Mesenchymal stem cell (in vitro differentiated cells and primary cell): ENCODE measurements around the gene LENEP.
A peak's percentile ranks its signal among the peaks of the same experiment; 100 is the strongest.

Source experiments
- DNase-seq: peaks from one replicate; pipeline ENCODE4 v3.0.0-alpha.2; 2013
- H2AFZ ChIP-seq: one replicate; pipeline ENCODE4 v1.6.1; 2013; ENCODE audit warnings: low read depth, mild to moderate bottlenecking, control low read depth, inconsistent platforms, low read length, moderate library complexity
- H2AK5ac ChIP-seq: 2 replicates; pipeline ENCODE4 v1.6.1; 2013; ENCODE audit warnings: low read length, moderate library complexity, mild to moderate bottlenecking, inconsistent platforms; ENCODE audit not compliant: severe bottlenecking
- H2BK120ac ChIP-seq: one replicate; pipeline ENCODE4 v1.6.1; 2013; ENCODE audit warnings: low read depth, mild to moderate bottlenecking, inconsistent platforms, low read length, moderate library complexity
- H2BK12ac ChIP-seq, 2 experiments: one replicate each; pipeline ENCODE4 v1.6.1; 2013; ENCODE audit warnings: inconsistent platforms in 2 of 2, low read length in 2 of 2, mild to moderate bottlenecking in 2 of 2, moderate library complexity in 2 of 2, control low read depth in 1 of 2
- H2BK15ac ChIP-seq: one replicate; pipeline ENCODE4 v1.6.1; 2013; ENCODE audit warnings: mild to moderate bottlenecking, low read depth, inconsistent platforms; ENCODE audit not compliant: poor library complexity, severe bottlenecking
- H2BK5ac ChIP-seq: 2 replicates; pipeline ENCODE4 v1.6.1; 2013; ENCODE audit warnings: low read depth, mild to moderate bottlenecking, low read length, control low read depth, inconsistent platforms; ENCODE audit not compliant: poor library complexity, severe bottlenecking
- H3K14ac ChIP-seq, 2 experiments: one replicate each; pipeline ENCODE4 v1.6.1; 2013; ENCODE audit warnings: inconsistent platforms in 2 of 2, low read length in 2 of 2, control low read depth in 1 of 2, mild to moderate bottlenecking in 1 of 2, moderate library complexity in 1 of 2
- H3K18ac ChIP-seq, 2 experiments: one replicate each; pipeline ENCODE4 v1.6.1; 2013; ENCODE audit warnings: inconsistent platforms in 2 of 2, low read length in 2 of 2, control low read depth in 1 of 2, low read depth in 1 of 2, mild to moderate bottlenecking in 1 of 2
- H3K23ac ChIP-seq, 2 experiments: one replicate each; pipeline ENCODE4 v1.6.1; 2013; ENCODE audit warnings: inconsistent platforms in 2 of 2, low read length in 2 of 2, mild to moderate bottlenecking in 2 of 2, moderate library complexity in 2 of 2, control low read depth in 1 of 2
- H3K27ac ChIP-seq: 2 replicates; pipeline ENCODE4 v1.5.1; 2013; ENCODE audit warnings: mild to moderate bottlenecking, moderate library complexity, low read length, control low read depth, inconsistent platforms; ENCODE audit not compliant: poor library complexity, severe bottlenecking
- H3K27me3 ChIP-seq, 2 experiments: 2 replicates each; pipeline versions ENCODE4 v1.6.1 to v1.7.0; 2013; ENCODE audit warnings: low read length in 2 of 2, mild to moderate bottlenecking in 2 of 2, moderate library complexity in 2 of 2, control low read depth in 1 of 2, inconsistent platforms in 1 of 2; ENCODE audit not compliant: control insufficient read depth in 1 of 2, insufficient read depth in 1 of 2
- H3K36me3 ChIP-seq, 2 experiments: 2 replicates each; pipeline versions ENCODE4 v1.6.1 to v1.7.0; 2013; ENCODE audit warnings: low read length in 2 of 2, control low read depth in 1 of 2, inconsistent platforms in 1 of 2, low read depth in 1 of 2, mild to moderate bottlenecking in 1 of 2; ENCODE audit not compliant: insufficient read depth in 2 of 2, control insufficient read depth in 1 of 2
- H3K4ac ChIP-seq, 2 experiments: one replicate each; pipeline ENCODE4 v1.6.1; 2013; ENCODE audit warnings: inconsistent platforms in 2 of 2, low read length in 2 of 2, mild to moderate bottlenecking in 2 of 2, moderate library complexity in 2 of 2, control low read depth in 1 of 2, low read depth in 1 of 2
- H3K4me1 ChIP-seq: 2 replicates; pipeline ENCODE4 v1.6.1; 2013; ENCODE audit warnings: low read depth, low read length, control low read depth; ENCODE audit not compliant: control insufficient read depth, insufficient read depth
- H3K4me2 ChIP-seq: 2 replicates; pipeline ENCODE4 v1.6.1; 2013; ENCODE audit warnings: low read length, mild to moderate bottlenecking, inconsistent platforms; ENCODE audit not compliant: poor library complexity, severe bottlenecking
- H3K4me3 ChIP-seq, 2 experiments: 2 replicates each; pipeline versions ENCODE4 v1.5.1 to v1.7.0; 2013; ENCODE audit warnings: low read length in 2 of 2, mild to moderate bottlenecking in 2 of 2, control low read depth in 1 of 2, low read depth in 1 of 2; ENCODE audit not compliant: insufficient read depth in 1 of 2
- H3K79me1 ChIP-seq: replicated peaks from 2 replicates; pipeline ENCODE4 v1.6.1; 2013; ENCODE audit warnings: mild to moderate bottlenecking, control low read depth, low read length, inconsistent platforms; ENCODE audit not compliant: poor library complexity, severe bottlenecking
- H3K9ac ChIP-seq: 2 replicates; pipeline ENCODE4 v1.7.0; 2013; ENCODE audit warnings: mild to moderate bottlenecking, low read length, moderate library complexity
- H3K9me3 ChIP-seq: 2 replicates; pipeline ENCODE4 v1.7.0; 2013; ENCODE audit warnings: mild to moderate bottlenecking, low read length; ENCODE audit not compliant: control insufficient read depth
- H4K8ac ChIP-seq: one replicate; pipeline ENCODE4 v1.6.1; 2013; ENCODE audit warnings: inconsistent platforms, mild to moderate bottlenecking, low read length, moderate library complexity
- H4K91ac ChIP-seq: one replicate; pipeline ENCODE4 v1.6.1; 2013; ENCODE audit warnings: mild to moderate bottlenecking, low read length, inconsistent platforms
- WGBS: methylation state at CpG from one replicate; pipeline ENCODE4 v1.1.7; 2013; ENCODE audit warnings: mixed read lengths; 5-methylcytosine and 5-hydroxymethylcytosine counted together

LENEP gene

DNA sequence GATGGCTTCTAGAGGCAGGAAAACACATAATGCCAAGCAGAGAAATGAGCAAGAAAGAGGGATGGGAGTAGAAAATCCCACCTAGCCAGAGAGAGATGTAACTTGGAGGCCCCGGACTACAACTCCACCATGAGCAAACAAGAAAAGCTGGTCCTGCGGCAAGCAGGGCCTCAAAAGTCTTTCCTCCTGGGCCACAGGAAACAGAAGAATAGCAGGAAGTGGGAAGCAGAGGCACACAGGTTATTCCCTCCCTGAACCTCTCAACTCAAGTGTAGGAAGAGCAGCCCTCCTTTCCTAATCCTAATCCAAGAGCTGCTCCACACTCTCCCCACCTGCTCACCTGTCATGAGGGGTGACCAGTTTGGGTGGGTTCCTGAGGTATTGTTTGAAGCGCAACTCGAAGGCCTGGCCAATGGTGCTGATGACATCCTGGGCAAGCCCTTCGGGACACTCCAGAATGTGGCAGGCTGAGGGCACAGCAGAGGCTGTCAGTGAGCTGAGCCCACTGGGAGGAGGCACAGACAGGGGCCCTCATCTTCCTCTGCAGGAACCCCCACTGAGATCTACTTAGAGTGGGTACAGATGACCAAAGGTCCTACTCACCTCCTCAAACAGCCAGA lies 25.9 kb upstream of the LENEP start:
- Histone ChIP-seq H2AFZ (no peak overlapping the region), H3K4ac (no peak overlapping the region), H3K9me3 (no peaks in the 10 kb centered on the region), H2AK5ac (no peak overlapping the region), H3K4me1 (peaks cover 44% of the 10 kb centered on the region), H3K14ac (no peak overlapping the region), H2BK15ac (no peak overlapping the region), H3K4me3 (no peak overlapping the region), H3K27me3 (no peaks in the 10 kb centered on the region), H3K27ac (no peak overlapping the region), H3K4me2 (no peak overlapping the region), H4K8ac (no peak overlapping the region), H3K9ac (peak overlapping the region; percentile 98), H2BK5ac (no peak overlapping the region), H4K91ac (no peak overlapping the region), H3K23ac (no peak overlapping the region), H3K18ac (no peak overlapping the region), H3K79me1 (peaks cover 1% of the 10 kb centered on the region), H2BK120ac (no peak overlapping the region), H3K36me3 (peaks cover 57 to 58% of the 10 kb centered on the region in 2 experiments), H2BK12ac (peak overlapping the region in 1 of 2 experiments; percentile 38)
- no peak for DNase-seq
- 94% methylated on average over 5 of the region's 5 CpGs for WGBS

DNA sequence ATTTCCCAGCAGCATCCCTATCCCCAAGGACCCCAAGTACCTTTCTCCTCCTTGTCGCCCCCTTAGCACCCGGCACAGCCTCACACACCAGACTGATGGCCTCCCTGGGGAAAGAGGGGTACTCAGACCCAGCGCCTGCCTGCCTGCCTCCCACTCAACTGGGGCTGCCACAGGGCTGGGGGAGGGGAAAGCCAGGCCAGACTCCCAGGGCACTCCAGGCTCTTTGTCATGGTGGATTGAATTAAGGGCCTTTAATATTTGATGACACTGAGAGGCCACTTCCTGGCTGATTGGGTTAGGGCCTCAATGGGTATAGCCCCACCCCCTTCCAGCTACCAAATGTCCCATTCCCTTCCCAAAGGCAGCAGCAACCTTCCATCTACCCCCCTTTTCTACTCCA lies 24.7 kb upstream of the LENEP start:
- 85% methylated on average over 2 of the region's 3 CpGs for WGBS
- peak overlapping the region in 1 of 2 experiments; percentile 96 for H3K14ac ChIP-seq
- peak overlapping the region; percentile 80 for H2AK5ac ChIP-seq
- H3K9me3 ChIP-seq: no peaks in the 10 kb centered on the region
- peak overlapping the region; percentile 98 for H3K9ac ChIP-seq
- H2BK15ac ChIP-seq: no peak overlapping the region
- no peaks in the 10 kb centered on the region for H3K79me1 ChIP-seq
- no peaks in the 10 kb centered on the region for H3K27me3 ChIP-seq
- peak overlapping the region; percentile 70 to 90 for H3K4me3 ChIP-seq
- no peak overlapping the region for H2BK5ac ChIP-seq
- H4K91ac ChIP-seq: peak overlapping the region; percentile 31
- DNase-seq: no peak
- H3K36me3 ChIP-seq: peaks cover 47 to 48% of the 10 kb centered on the region in 2 experiments
- peak overlapping the region in 1 of 2 experiments; percentile 83 for H2BK12ac ChIP-seq
- no peak overlapping the region for H2BK120ac ChIP-seq
- H3K4ac ChIP-seq: peak overlapping the region; percentile 5 to 37
- H4K8ac ChIP-seq: peak overlapping the region; percentile 42
- no peak overlapping the region for H2AFZ ChIP-seq
- H3K4me1 ChIP-seq: peaks cover 37% of the 10 kb centered on the region
- H3K23ac ChIP-seq: peak overlapping the region in 1 of 2 experiments; percentile 63
- H3K4me2 ChIP-seq: peak overlapping the region; percentile 89
- peak overlapping the region; percentile 22 for H3K27ac ChIP-seq
- H3K18ac ChIP-seq: peak overlapping the region in 1 of 2 experiments; percentile 84

- H3K18ac ChIP-seq: peak overlapping the region; percentile 48 to 84
- H2BK120ac ChIP-seq: no peak overlapping the region
- peak overlapping the region in 1 of 2 experiments; percentile 76 for H3K14ac ChIP-seq
- no peak overlapping the region for H4K91ac ChIP-seq
- no peaks in the 10 kb centered on the region for H3K27me3 ChIP-seq
- H2BK5ac ChIP-seq: no peak overlapping the region
- no peak overlapping the region for H2AFZ ChIP-seq
- 46% methylated on average over 1 of the region's 5 CpGs for WGBS
- H3K36me3 ChIP-seq: peaks cover 42 to 43% of the 10 kb centered on the region in 2 experiments
- H4K8ac ChIP-seq: peak overlapping the region; percentile 42
- peak overlapping the region in 1 of 2 experiments; percentile 5 for H3K4ac ChIP-seq
- H3K79me1 ChIP-seq: no peaks in the 10 kb centered on the region
- no peak overlapping the region for H2BK12ac ChIP-seq
- peak overlapping the region; percentile 12 for H3K27ac ChIP-seq
- DNase-seq: no peak
- H3K4me3 ChIP-seq: peak overlapping the region; percentile 70 to 90
- no peaks in the 10 kb centered on the region for H3K9me3 ChIP-seq
- H2AK5ac ChIP-seq: peak overlapping the region; percentile 55
- peak overlapping the region; percentile 39 for H2BK15ac ChIP-seq
- H3K4me1 ChIP-seq: peaks cover 37% of the 10 kb centered on the region
- H3K9ac ChIP-seq: peak overlapping the region; percentile 98
- H3K4me2 ChIP-seq: peak overlapping the region; percentile 89
- H3K23ac ChIP-seq: no peak overlapping the region
Observed at GRCh38 chr1:154969246-154969645, 24.1 kb upstream of the LENEP start.

- H4K8ac ChIP-seq: peak overlapping the region; percentile 39
- peak overlapping the region; percentile 98 for H3K9ac ChIP-seq
- peaks cover 36% of the 10 kb centered on the region in 2 experiments for H3K36me3 ChIP-seq
- H3K27me3 ChIP-seq: no peaks in the 10 kb centered on the region
- no peaks in the 10 kb centered on the region for H3K9me3 ChIP-seq
- peaks cover 37% of the 10 kb centered on the region for H3K4me1 ChIP-seq
- H4K91ac ChIP-seq: peak overlapping the region; percentile 23
- peak overlapping the region; percentile 3 to 90 for H3K18ac ChIP-seq
- H3K23ac ChIP-seq: peak overlapping the region in 1 of 2 experiments; percentile 92
- H2BK5ac ChIP-seq: peak overlapping the region; percentile 60
- peak overlapping the region in 1 of 2 experiments; percentile 86 for H2BK12ac ChIP-seq
- 2% methylated on average over 9 of the region's 22 CpGs for WGBS
- H2AK5ac ChIP-seq: peak overlapping the region; percentile 9
- peak overlapping the region; percentile 29 to 63 for H3K4ac ChIP-seq
- no peaks in the 10 kb centered on the region for H3K79me1 ChIP-seq
- peak overlapping the region; percentile 69 for H2BK120ac ChIP-seq
- DNase-seq: no peak
- peak overlapping the region; percentile 89 for H3K4me2 ChIP-seq
- peak overlapping the region; percentile 70 to 90 for H3K4me3 ChIP-seq
- peak overlapping the region; percentile 100 for H3K27ac ChIP-seq
- peak overlapping the region; percentile 65 for H2BK15ac ChIP-seq
- H2AFZ ChIP-seq: no peak overlapping the region
- peak overlapping the region in 1 of 2 experiments; percentile 57 for H3K14ac ChIP-seq
Observed at GRCh38 chr1:154969860-154970452, 23.4 kb upstream of the LENEP start.
